Ecto neural progenitor cell (in vitro differentiated cells): ENCODE data around the gene LYSET.
"Not testable (repeated sequence)": the region's sequence is repeated elsewhere in the genome, so short reads cannot be mapped to it uniquely, and the experiment has no call there.

ENCODE experiments used
- DNase-seq: peaks from one replicate; pipeline ENCODE4 v3.0.0-alpha.2; 2018; ENCODE audit warnings: low spot score

Gene LYSET

GRCh38 chr14:93168610-93169009 is 16.5 kb upstream of the LYSET start:
- DNase-seq: not testable (repeated sequence)

GRCh38 chr14:93169619-93170018 is 15.5 kb upstream of the LYSET start:
- DNase-seq: not testable (repeated sequence)

- not testable (repeated sequence) for DNase-seq
These were observed 15.0 kb upstream of the LYSET start for GRCh38 chr14:93170141-93170540.

GRCh38 chr14:93171376-93171775 is 13.7 kb upstream of the LYSET start:
- no peak for DNase-seq

GRCh38 chr14:93173943-93174395 is 11.1 kb upstream of the LYSET start:
- no peak for DNase-seq

- not testable (repeated sequence) for DNase-seq
These were observed 10.4 kb upstream of the LYSET start for GRCh38 chr14:93174731-93175130.

- DNase-seq: no peak
These were observed 9.6 kb upstream of the LYSET start for GRCh38 chr14:93175492-93175891.

GRCh38 chr14:93183596-93184317 is 1.4 kb upstream of the LYSET start:
- DNase-seq: no peak

GRCh38 chr14:93185349-93185720 is 218 bp downstream of the LYSET start:
- no peak for DNase-seq

GRCh38 chr14:93186466-93186865 is 1.3 kb downstream of the LYSET start:
- no peak for DNase-seq

GRCh38 chr14:93186956-93187355 is 1.8 kb downstream of the LYSET start:
- DNase-seq: no peak

GRCh38 chr14:93195316-93195999 is 10.3 kb downstream of the LYSET start:
- DNase-seq: no peak

- no peak for DNase-seq
These were observed 13.9 kb downstream of the LYSET start for GRCh38 chr14:93199031-93199430.

- DNase-seq: no peak
These were observed 15.4 kb downstream of the LYSET start for GRCh38 chr14:93200553-93200952.

GRCh38 chr14:93201155-93201704 is 16.1 kb downstream of the LYSET start:
- DNase-seq: no peak

- peak; percentile 96 for DNase-seq
These were observed 21.8 kb downstream of the LYSET start, which contains the start of the genes GON7 and UBR7 for GRCh38 chr14:93206793-93207467. GON7 (minus strand) TSS chr14:93207065; CDS start chr14:93207037, 28 bp downstream. UBR7 (plus strand) TSS chr14:93207256; CDS start chr14:93207292, 36 bp downstream.

- DNase-seq: no peak
These were observed 22.6 kb downstream of the LYSET start for GRCh38 chr14:93207468-93208308.

- DNase-seq: no peak
These were observed 27.3 kb downstream of the LYSET start for GRCh38 chr14:93212432-93212831.

GRCh38 chr14:93214598-93214997 is 29.5 kb downstream of the LYSET start:
- no peak for DNase-seq

GRCh38 chr14:93219103-93219726 is 34.1 kb downstream of the LYSET start:
- no peak for DNase-seq

- DNase-seq: no peak
These were observed 35.4 kb downstream of the LYSET start for GRCh38 chr14:93220509-93220908.
